Glutamatergic neuron (in vitro differentiated cells): ENCODE measurements around the gene TRAF2. TPM values are rescaled to one million over a fixed set of nuclear protein-coding genes. Genes with fewer than 3 reads are reported as not detected.
A peak's percentile ranks its signal among the peaks of the same experiment; 100 is the strongest.

ENCODE experiments used
- DNase-seq: peaks from one replicate; pipeline ENCODE4 v3.0.0; 2022
- H3K27ac Mint-ChIP-seq: one replicate; pipeline ENCODE4 v1.8.0; 2020; ENCODE audit warnings: mild to moderate bottlenecking, mixed read lengths, inconsistent platforms; ENCODE audit not compliant: unreplicated experiment
- H3K27me3 Mint-ChIP-seq: one replicate; pipeline ENCODE4 v1.8.0; 2020; ENCODE audit warnings: mild to moderate bottlenecking, moderate library complexity, mixed read lengths, inconsistent platforms; ENCODE audit not compliant: unreplicated experiment
- H3K36me3 Mint-ChIP-seq: one replicate; pipeline ENCODE4 v1.8.0; 2020; ENCODE audit warnings: mild to moderate bottlenecking, mixed read lengths, inconsistent platforms; ENCODE audit not compliant: unreplicated experiment
- H3K4me1 Mint-ChIP-seq: one replicate; pipeline ENCODE4 v1.8.0; 2020; ENCODE audit warnings: mild to moderate bottlenecking, low read depth, mixed read lengths, inconsistent platforms; ENCODE audit not compliant: unreplicated experiment
- H3K4me3 Mint-ChIP-seq: one replicate; pipeline ENCODE4 v1.8.0; 2020; ENCODE audit warnings: mild to moderate bottlenecking, mixed read lengths, inconsistent platforms; ENCODE audit not compliant: unreplicated experiment
- H3K9me3 Mint-ChIP-seq: one replicate; pipeline ENCODE4 v1.8.0; 2020; ENCODE audit warnings: mild to moderate bottlenecking, moderate library complexity, mixed read lengths, inconsistent platforms; ENCODE audit not compliant: unreplicated experiment
- microRNA-seq: library from miRNA; unstranded; fragments of <30 nt; microRNA quantifications from one replicate; pipeline ENCODE4, GENCODE V29; 2020; ENCODE audit not compliant: unreplicated experiment
- total RNA-seq: library from RNA; stranded (reverse); fragmentation: NEBNext Ultra II Directional; extraction: Animal tissue kit (Norgen Biotek cat#: 25700); gene quantifications from one replicate; pipeline ENCODE4 v1.2.1, GENCODE V29; 2021; ENCODE audit not compliant: unreplicated experiment
- TF ChIP-seq, protein P1 (sequence below): fragments of 200-600 bp; sonication (generic); IDR thresholded peaks from one replicate; pipeline ENCODE4 v1.5.0; 2021; ENCODE audit not compliant: partially characterized antibody, unreplicated experiment

The TRAF2 gene
- total RNA-seq, 1 donor from 2014 or later, result 27.3 TPM

DNA sequence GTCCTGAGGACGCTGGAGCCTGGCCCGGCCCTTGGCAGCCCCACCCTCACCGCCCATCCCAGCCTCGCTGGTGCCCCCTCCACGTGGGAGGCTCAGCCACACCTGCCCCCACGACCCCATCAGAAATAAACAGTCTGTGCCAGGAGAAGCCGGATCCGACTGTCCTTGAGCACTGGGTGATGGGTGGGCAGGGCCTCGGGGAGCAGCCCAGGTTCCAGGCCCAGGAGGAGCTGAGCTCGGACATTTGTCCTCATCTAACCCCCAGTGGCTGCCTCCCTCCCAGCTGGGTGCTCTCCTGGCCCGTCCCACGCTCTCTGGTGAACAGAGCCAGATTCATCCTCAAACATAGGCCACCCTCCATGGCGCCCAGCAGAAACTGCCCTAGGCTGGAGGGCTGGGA is 86.4 kb downstream of the TRAF2 start:
- H3K4me3 Mint-ChIP-seq, result no peak overlapping the region
- TF ChIP-seq, protein P1, sequence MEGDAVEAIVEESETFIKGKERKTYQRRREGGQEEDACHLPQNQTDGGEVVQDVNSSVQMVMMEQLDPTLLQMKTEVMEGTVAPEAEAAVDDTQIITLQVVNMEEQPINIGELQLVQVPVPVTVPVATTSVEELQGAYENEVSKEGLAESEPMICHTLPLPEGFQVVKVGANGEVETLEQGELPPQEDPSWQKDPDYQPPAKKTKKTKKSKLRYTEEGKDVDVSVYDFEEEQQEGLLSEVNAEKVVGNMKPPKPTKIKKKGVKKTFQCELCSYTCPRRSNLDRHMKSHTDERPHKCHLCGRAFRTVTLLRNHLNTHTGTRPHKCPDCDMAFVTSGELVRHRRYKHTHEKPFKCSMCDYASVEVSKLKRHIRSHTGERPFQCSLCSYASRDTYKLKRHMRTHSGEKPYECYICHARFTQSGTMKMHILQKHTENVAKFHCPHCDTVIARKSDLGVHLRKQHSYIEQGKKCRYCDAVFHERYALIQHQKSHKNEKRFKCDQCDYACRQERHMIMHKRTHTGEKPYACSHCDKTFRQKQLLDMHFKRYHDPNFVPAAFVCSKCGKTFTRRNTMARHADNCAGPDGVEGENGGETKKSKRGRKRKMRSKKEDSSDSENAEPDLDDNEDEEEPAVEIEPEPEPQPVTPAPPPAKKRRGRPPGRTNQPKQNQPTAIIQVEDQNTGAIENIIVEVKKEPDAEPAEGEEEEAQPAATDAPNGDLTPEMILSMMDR, result no peak
- H3K9me3 Mint-ChIP-seq, result peaks cover 2% of the 10 kb centered on the region
- no peak for DNase-seq
- no peaks in the 10 kb centered on the region for H3K27me3 Mint-ChIP-seq
- no peaks in the 10 kb centered on the region for H3K36me3 Mint-ChIP-seq
- H3K4me1 Mint-ChIP-seq, result no peaks in the 10 kb centered on the region
- H3K27ac Mint-ChIP-seq, result no peak overlapping the region

DNA sequence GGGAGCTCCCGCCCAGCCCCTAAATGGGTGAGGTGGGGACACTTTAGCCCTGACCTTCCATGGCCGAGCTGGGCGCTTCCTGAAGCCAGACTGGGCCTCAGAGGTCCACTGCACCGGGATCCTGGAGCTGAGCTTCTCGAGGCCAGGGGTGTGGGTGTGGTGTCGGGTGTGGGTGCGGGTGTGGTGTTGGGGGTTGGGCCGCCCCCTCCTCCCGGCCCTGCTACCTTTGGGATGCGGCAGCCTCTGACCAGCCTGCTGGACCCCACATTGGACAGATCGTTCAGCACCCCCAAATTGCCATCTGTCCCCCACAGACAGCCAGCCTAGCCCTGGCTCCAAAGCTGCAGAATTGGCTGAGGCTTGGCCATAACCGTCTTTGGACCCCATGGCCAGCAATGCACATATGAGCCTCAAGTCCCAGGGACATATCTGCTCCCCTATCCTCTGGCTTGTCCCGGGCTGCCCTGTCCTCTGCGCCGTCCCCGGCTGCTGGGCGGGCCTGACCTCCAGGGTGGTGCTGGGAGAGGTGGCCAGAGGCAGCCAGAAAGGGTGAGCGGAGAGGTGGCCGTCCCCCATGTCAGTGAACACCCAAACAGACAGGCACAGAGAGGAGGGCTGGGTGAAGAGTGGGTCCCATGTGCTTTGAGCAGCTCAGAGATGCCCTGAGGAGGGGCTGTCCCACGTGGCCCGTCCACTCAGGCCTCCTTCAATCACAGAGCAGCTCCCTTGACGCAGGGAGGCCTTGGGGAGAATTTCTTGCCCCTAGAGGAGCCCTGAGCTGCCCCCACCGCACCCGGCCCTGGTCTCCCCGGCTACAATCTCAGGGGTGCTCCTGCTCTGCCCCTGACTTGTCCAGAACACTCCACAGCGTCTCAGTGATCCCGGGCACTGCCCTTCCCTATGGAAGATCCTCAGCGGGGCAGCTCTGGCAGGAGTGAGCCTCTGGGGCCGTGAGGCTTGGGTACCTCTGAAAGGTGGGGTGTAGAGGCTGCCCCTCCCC is 87.6 kb downstream of the TRAF2 start:
- TF ChIP-seq, protein P1, result no peak
- Mint-ChIP-seq H3K4me3 (no peak overlapping the region), H3K9me3 (peaks cover 2% of the 10 kb centered on the region), H3K27me3 (no peaks in the 10 kb centered on the region), H3K4me1 (no peaks in the 10 kb centered on the region), H3K36me3 (no peaks in the 10 kb centered on the region), H3K27ac (no peak overlapping the region)
- no peak for DNase-seq

DNA sequence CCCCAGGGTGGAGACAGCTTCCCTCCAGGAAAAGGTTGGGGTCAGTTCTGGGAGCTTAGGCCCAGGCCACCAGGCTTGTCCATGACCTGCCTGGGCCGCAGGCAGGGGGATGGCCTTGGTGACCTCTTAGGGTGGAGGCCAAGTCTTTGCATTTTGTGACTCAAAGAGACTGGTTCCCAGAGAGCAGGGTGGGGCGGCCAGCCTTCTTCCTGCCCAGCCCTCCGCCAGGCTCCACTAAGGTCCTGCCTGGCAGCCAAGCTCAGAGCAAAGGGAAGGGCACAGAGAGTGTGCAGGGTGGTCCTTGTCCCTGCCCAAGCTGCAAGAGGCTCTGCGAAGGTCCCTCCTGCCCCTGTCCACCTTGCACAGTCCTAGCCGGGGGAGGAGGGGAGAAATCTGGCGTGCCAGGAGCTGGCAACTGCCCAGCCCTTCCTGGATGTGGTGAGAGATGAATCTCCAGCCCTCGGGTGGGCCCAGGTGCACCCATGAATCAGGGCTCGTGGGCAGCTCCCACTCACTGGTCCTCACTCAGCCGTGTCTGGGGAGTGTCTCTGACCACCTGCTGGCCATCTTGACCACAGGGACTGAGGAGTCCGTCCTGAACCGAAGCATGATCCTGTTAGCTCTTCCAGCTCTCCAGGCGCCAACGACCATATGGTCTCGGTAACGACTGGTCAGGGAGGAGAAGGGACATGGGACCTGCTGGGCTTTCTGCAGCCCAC is 88.7 kb downstream of the TRAF2 start:
- H3K36me3 Mint-ChIP-seq, result no peaks in the 10 kb centered on the region
- no peaks in the 10 kb centered on the region for H3K27me3 Mint-ChIP-seq
- no peak overlapping the region for H3K27ac Mint-ChIP-seq
- TF ChIP-seq, protein P1, result no peak
- no peak overlapping the region for H3K4me3 Mint-ChIP-seq
- peaks cover 2% of the 10 kb centered on the region for H3K9me3 Mint-ChIP-seq
- DNase-seq, result no peak
- no peaks in the 10 kb centered on the region for H3K4me1 Mint-ChIP-seq

DNA sequence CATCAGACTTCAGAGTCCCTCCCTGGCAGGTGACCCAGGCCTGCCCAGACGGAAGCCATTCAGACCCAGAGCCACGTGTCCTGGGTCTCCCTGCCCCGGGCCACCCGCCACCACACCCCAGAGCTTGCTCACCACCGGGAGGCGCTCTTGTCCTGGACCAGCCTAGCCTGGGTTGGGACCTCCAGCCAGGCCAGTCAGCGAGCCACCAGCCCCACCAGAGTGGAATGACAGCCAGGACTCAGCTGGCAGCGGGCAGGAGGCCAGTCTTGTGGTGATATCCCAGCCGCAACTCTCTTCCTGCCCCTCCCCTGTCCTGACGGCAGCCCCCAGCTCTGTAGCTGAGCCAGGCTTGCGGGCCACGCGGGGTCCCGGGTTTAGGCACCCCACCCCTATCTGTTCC is 89.3 kb downstream of the TRAF2 start:
- no peaks in the 10 kb centered on the region for H3K4me1 Mint-ChIP-seq
- TF ChIP-seq, protein P1, result no peak
- no peak for DNase-seq
- no peaks in the 10 kb centered on the region for H3K27me3 Mint-ChIP-seq
- peaks cover 3% of the 10 kb centered on the region for H3K9me3 Mint-ChIP-seq
- H3K36me3 Mint-ChIP-seq, result no peaks in the 10 kb centered on the region
- H3K27ac Mint-ChIP-seq, result no peak overlapping the region
- no peak overlapping the region for H3K4me3 Mint-ChIP-seq

Small RNA genes within 50 kb of the gene (microRNA-seq; reads per million reads assigned to microRNA genes)
- gene MIR4479, result 3.7 reads per million, percentile 27 among the genes with 10 or more reads in this experiment

Other genes with a start within 250 kb of the TRAF2 start
- gene EGFL7, start 223.6 kb upstream of the TRAF2 start, total RNA-seq, result 8.1 TPM
- 72.8 TPM for gene AGPAT2, start 199.1 kb upstream of the TRAF2 start, total RNA-seq
- gene DIPK1B, start 173.9 kb upstream of the TRAF2 start, total RNA-seq, result 71.3 TPM
- gene LCN10, start 143.6 kb upstream of the TRAF2 start, total RNA-seq, result not detected
- not detected for gene LCN6, start 138.0 kb upstream of the TRAF2 start, total RNA-seq
- not detected for gene LCN8, start 128.3 kb upstream of the TRAF2 start, total RNA-seq
- 1.9 TPM for gene LCN15, start 122.0 kb upstream of the TRAF2 start, total RNA-seq
- gene TMEM141, start 95.2 kb upstream of the TRAF2 start, total RNA-seq, result 46.1 TPM
- gene CCDC183, start 90.2 kb upstream of the TRAF2 start, total RNA-seq, result 20.0 TPM
- gene RABL6, start 78.6 kb upstream of the TRAF2 start, total RNA-seq, result 149 TPM
- 15.3 TPM for gene AJM1, start 44.0 kb upstream of the TRAF2 start, total RNA-seq
- 101 TPM for gene PHPT1, start 37.1 kb upstream of the TRAF2 start, total RNA-seq
- gene MAMDC4, start 34.2 kb upstream of the TRAF2 start, total RNA-seq, result 17.6 TPM
- gene EDF1, start 20.2 kb upstream of the TRAF2 start, total RNA-seq, result 343 TPM
- 77.9 TPM for gene FBXW5, start 58.2 kb downstream of the TRAF2 start, total RNA-seq
- gene C8G, start 58.7 kb downstream of the TRAF2 start, total RNA-seq, result 14.5 TPM
- 2.9 TPM for gene LCN12, start 65.8 kb downstream of the TRAF2 start, total RNA-seq
- gene PTGDS, start 91.0 kb downstream of the TRAF2 start, total RNA-seq, result not detected
- not detected for gene LCNL1, start 96.5 kb downstream of the TRAF2 start, total RNA-seq
- gene PAXX, start 105.9 kb downstream of the TRAF2 start, total RNA-seq, result 50.7 TPM
- gene CLIC3, start 110.1 kb downstream of the TRAF2 start, total RNA-seq, result not detected
- 70.7 TPM for gene ABCA2, start 141.7 kb downstream of the TRAF2 start, total RNA-seq
- 0.20 TPM for gene FUT7, start 145.6 kb downstream of the TRAF2 start, total RNA-seq
- 260 TPM for gene NPDC1, start 159.7 kb downstream of the TRAF2 start, total RNA-seq
- gene ENTPD2, start 167.5 kb downstream of the TRAF2 start, total RNA-seq, result 0.69 TPM
- 13.5 TPM for gene SAPCD2, start 184.0 kb downstream of the TRAF2 start, total RNA-seq
- gene UAP1L1, start 191.0 kb downstream of the TRAF2 start, total RNA-seq, result 5.1 TPM
- 59.8 TPM for gene MAN1B1, start 200.5 kb downstream of the TRAF2 start, total RNA-seq
- 30.8 TPM for gene DPP7, start 228.2 kb downstream of the TRAF2 start, total RNA-seq